ENCODE results near the gene CCNH. TPM values are rescaled to one million over a fixed set of nuclear protein-coding genes. Genes with fewer than 3 reads are reported as not detected.

CCNH gene
- total RNA-seq, 1 donor: 80.3 TPM

- TF ChIP-seq CTCF (IDR thresholded peaks at IDR 0.05; ENCODE audit: extremely low read depth, low read depth, low read length): no peak
- Histone ChIP-seq H3K79me2 (ENCODE audit: insufficient read depth, low read length) (peaks cover 9% of the 10 kb centered on the region), H3K4me3 (ENCODE audit: insufficient read depth, low read length) (no peak overlapping the region), H4K20me1 (ENCODE audit: insufficient read depth, low read length) (no peaks in the 10 kb centered on the region), H3K4me1 (ENCODE audit: insufficient read depth, low read length) (peaks cover 49% of the 10 kb centered on the region), H3K4me2 (ENCODE audit: insufficient read depth, low read length) (no peak overlapping the region), H2AFZ (ENCODE audit: low read length) (no peak overlapping the region), H3K27ac (ENCODE audit: low read depth, low read length) (peak overlapping the region; percentile 4), H3K36me3 (ENCODE audit: insufficient read depth, low read length) (peaks cover 82% of the 10 kb centered on the region), H3K27me3 (ENCODE audit: insufficient read depth, low read length) (no peaks in the 10 kb centered on the region), H3K9me3 (ENCODE audit: low read depth, low read length) (no peaks in the 10 kb centered on the region)
- DNase-seq (ENCODE audit: insufficient read length, low spot score, missing footprints): no peak
Observed at GRCh38 chr5:87390576-87391199, 22.0 kb downstream of the CCNH start.

- H3K9me3 ChIP-seq (ENCODE audit: low read depth, low read length): no peaks in the 10 kb centered on the region
- no peak overlapping the region for H3K27ac ChIP-seq (ENCODE audit: low read depth, low read length)
- H3K4me1 ChIP-seq (ENCODE audit: insufficient read depth, low read length): peaks cover 47% of the 10 kb centered on the region
- no peak for TF ChIP-seq CTCF (IDR thresholded peaks at IDR 0.05; ENCODE audit: extremely low read depth, low read depth, low read length)
- no peak overlapping the region for H2AFZ ChIP-seq (ENCODE audit: low read length)
- peaks cover 82% of the 10 kb centered on the region for H3K36me3 ChIP-seq (ENCODE audit: insufficient read depth, low read length)
- no peaks in the 10 kb centered on the region for H4K20me1 ChIP-seq (ENCODE audit: insufficient read depth, low read length)
- no peaks in the 10 kb centered on the region for H3K27me3 ChIP-seq (ENCODE audit: insufficient read depth, low read length)
- peaks cover 5% of the 10 kb centered on the region for H3K79me2 ChIP-seq (ENCODE audit: insufficient read depth, low read length)
- H3K4me2 ChIP-seq (ENCODE audit: insufficient read depth, low read length): no peak overlapping the region
- DNase-seq (ENCODE audit: insufficient read length, low spot score, missing footprints): no peak
- H3K4me3 ChIP-seq (ENCODE audit: insufficient read depth, low read length): no peak overlapping the region
Observed at GRCh38 chr5:87390075-87390474, 22.7 kb downstream of the CCNH start.

GRCh38 chr5:87389296-87390034 lies 23.3 kb downstream of the CCNH start:
- Histone ChIP-seq H3K27ac (ENCODE audit: low read depth, low read length) (no peak overlapping the region), H3K4me2 (ENCODE audit: insufficient read depth, low read length) (no peak overlapping the region), H3K9me3 (ENCODE audit: low read depth, low read length) (no peaks in the 10 kb centered on the region), H3K4me3 (ENCODE audit: insufficient read depth, low read length) (no peak overlapping the region), H3K27me3 (ENCODE audit: insufficient read depth, low read length) (no peaks in the 10 kb centered on the region), H3K4me1 (ENCODE audit: insufficient read depth, low read length) (peaks cover 41% of the 10 kb centered on the region), H4K20me1 (ENCODE audit: insufficient read depth, low read length) (no peaks in the 10 kb centered on the region), H3K36me3 (ENCODE audit: insufficient read depth, low read length) (peaks cover 82% of the 10 kb centered on the region), H3K79me2 (ENCODE audit: insufficient read depth, low read length) (peaks cover 5% of the 10 kb centered on the region), H2AFZ (ENCODE audit: low read length) (no peak overlapping the region)
- DNase-seq (ENCODE audit: insufficient read length, low spot score, missing footprints): no peak
- no peak for TF ChIP-seq CTCF (IDR thresholded peaks at IDR 0.05; ENCODE audit: extremely low read depth, low read depth, low read length)

GRCh38 chr5:87388129-87388528 lies 24.6 kb downstream of the CCNH start:
- Histone ChIP-seq H3K27me3 (ENCODE audit: insufficient read depth, low read length) (no peaks in the 10 kb centered on the region), H4K20me1 (ENCODE audit: insufficient read depth, low read length) (no peaks in the 10 kb centered on the region), H3K9me3 (ENCODE audit: low read depth, low read length) (no peaks in the 10 kb centered on the region), H3K36me3 (ENCODE audit: insufficient read depth, low read length) (peaks cover 91% of the 10 kb centered on the region), H2AFZ (ENCODE audit: low read length) (no peak overlapping the region), H3K27ac (ENCODE audit: low read depth, low read length) (no peak overlapping the region), H3K4me3 (ENCODE audit: insufficient read depth, low read length) (no peak overlapping the region), H3K4me1 (ENCODE audit: insufficient read depth, low read length) (peaks cover 29% of the 10 kb centered on the region), H3K79me2 (ENCODE audit: insufficient read depth, low read length) (peaks cover 10% of the 10 kb centered on the region), H3K4me2 (ENCODE audit: insufficient read depth, low read length) (no peak overlapping the region)
- TF ChIP-seq CTCF (IDR thresholded peaks at IDR 0.05; ENCODE audit: extremely low read depth, low read depth, low read length): no peak
- DNase-seq (ENCODE audit: insufficient read length, low spot score, missing footprints): no peak
